Measurements from ENCODE around the gene TNIP2. TPM values are rescaled to one million over a fixed set of nuclear protein-coding genes. Genes with fewer than 3 reads are reported as not detected.

TNIP2 gene
- total and polyA plus RNA-seq, 2 experiments from 2014 or later = 42.7 to 50.8 TPM

DNA sequence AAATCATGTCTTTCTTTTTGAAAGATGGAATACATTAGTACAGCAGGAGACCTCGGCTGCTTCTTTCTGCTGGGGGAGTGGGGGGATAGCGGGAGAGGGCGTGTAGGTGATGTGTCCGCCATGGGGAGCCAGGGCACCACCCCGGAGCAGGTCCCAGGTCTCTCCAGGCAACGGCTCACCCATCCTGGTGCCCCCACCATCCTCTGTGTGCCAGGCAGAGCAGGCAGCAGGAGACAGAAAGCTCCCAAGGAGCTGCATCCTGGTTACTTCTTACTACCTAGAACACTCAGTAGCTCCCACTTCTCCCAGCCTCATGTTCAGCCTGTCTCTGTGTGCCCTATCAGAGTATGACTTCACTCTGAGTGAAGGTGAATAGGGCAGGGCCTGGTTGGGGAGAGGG, 23.6 kb downstream of the TNIP2 start:
- Histone ChIP-seq H3K4me3 (no peak overlapping the region), H4K20me1 (ENCODE audit: insufficient read depth, poor library complexity, severe bottlenecking) (no peaks in the 10 kb centered on the region), H3K9me2 (replicated peaks; ENCODE audit: insufficient read depth) (no peaks in the 10 kb centered on the region), H3K79me2 (no peaks in the 10 kb centered on the region), H3K4me1 (ENCODE audit: insufficient read depth) (no peaks in the 10 kb centered on the region), H3K27me3 (no peaks in the 10 kb centered on the region), H3K9me3 (ENCODE audit: low read depth) (no peaks in the 10 kb centered on the region), H3K4me2 (no peak overlapping the region), H2AFZ (no peak overlapping the region), H3K36me3 (replicated peaks; ENCODE audit: insufficient read depth, low read depth) (no peaks in the 10 kb centered on the region), H3K27ac (no peak overlapping the region)
- TF ChIP-seq EZH2phosphoT487 (IDR thresholded peaks at IDR 0.05; ENCODE audit: low read depth, severe bottlenecking, unreplicated experiment) (no peak), EZH2 (IDR thresholded peaks at IDR 0.05; ENCODE audit: borderline replicate concordance) (no peak)
- TF ChIP-seq, protein P1, sequence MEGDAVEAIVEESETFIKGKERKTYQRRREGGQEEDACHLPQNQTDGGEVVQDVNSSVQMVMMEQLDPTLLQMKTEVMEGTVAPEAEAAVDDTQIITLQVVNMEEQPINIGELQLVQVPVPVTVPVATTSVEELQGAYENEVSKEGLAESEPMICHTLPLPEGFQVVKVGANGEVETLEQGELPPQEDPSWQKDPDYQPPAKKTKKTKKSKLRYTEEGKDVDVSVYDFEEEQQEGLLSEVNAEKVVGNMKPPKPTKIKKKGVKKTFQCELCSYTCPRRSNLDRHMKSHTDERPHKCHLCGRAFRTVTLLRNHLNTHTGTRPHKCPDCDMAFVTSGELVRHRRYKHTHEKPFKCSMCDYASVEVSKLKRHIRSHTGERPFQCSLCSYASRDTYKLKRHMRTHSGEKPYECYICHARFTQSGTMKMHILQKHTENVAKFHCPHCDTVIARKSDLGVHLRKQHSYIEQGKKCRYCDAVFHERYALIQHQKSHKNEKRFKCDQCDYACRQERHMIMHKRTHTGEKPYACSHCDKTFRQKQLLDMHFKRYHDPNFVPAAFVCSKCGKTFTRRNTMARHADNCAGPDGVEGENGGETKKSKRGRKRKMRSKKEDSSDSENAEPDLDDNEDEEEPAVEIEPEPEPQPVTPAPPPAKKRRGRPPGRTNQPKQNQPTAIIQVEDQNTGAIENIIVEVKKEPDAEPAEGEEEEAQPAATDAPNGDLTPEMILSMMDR (IDR thresholded peaks at IDR 0.05; ENCODE audit: poor library complexity) = no peak
- 94% methylated on average over 6 of the region's 6 CpGs for WGBS (ENCODE audit: low lambda C conversion rate, missing lambda C conversion rate)
- no peak for DNase-seq (ENCODE audit: low spot score)

DNA sequence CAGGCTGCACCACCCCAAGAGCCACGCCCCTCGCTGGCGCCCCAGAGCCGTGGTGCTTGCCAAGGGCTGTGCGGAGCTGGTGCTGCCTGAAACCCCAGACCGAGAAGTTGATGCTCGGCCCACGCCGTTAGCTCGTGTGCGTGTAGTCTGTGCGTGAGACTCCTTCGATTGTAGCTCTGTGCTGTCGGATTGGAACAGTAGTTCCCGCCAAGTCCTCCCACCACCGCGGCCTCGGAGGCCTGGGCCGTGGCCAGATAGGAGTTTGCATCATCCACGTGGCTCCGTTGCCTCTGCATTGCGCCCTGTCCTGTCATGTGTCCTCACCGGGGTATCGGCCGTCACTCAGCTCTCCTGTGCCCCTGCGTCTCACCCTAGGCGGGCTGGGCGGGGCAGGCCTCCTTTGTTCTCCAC, 24.2 kb downstream of the TNIP2 start:
- no peak for DNase-seq (ENCODE audit: low spot score)
- TF ChIP-seq EZH2 (IDR thresholded peaks at IDR 0.05; ENCODE audit: borderline replicate concordance) = no peak
- no peak for TF ChIP-seq EZH2phosphoT487 (IDR thresholded peaks at IDR 0.05; ENCODE audit: low read depth, severe bottlenecking, unreplicated experiment)
- Histone ChIP-seq H3K4me3 (no peak overlapping the region), H3K36me3 (replicated peaks; ENCODE audit: insufficient read depth, low read depth) (no peaks in the 10 kb centered on the region), H2AFZ (no peak overlapping the region), H3K27ac (no peak overlapping the region), H3K4me2 (no peak overlapping the region), H3K27me3 (no peaks in the 10 kb centered on the region), H3K4me1 (ENCODE audit: insufficient read depth) (no peaks in the 10 kb centered on the region), H3K9me2 (replicated peaks; ENCODE audit: insufficient read depth) (no peaks in the 10 kb centered on the region), H3K79me2 (no peaks in the 10 kb centered on the region), H3K9me3 (ENCODE audit: low read depth) (no peaks in the 10 kb centered on the region), H4K20me1 (ENCODE audit: insufficient read depth, poor library complexity, severe bottlenecking) (no peaks in the 10 kb centered on the region)
- 99% methylated on average over 27 of the region's 28 CpGs for WGBS (ENCODE audit: low lambda C conversion rate, missing lambda C conversion rate)

DNA sequence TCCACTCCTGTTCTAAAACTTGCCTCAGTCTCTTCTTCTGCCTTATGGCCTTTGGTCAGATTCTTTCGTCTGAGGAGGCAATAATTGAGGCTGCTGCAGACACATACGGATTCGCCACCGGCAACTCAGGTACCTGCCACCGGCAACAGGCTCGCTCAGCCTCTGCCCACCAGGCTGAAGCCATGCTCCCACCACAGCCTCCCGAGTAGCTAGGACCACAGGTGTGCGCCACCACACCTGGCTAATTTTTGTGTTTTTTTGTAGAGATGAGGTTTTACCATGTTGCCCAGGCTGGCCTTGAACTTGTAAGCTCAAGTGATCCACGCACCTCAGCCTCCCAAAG, 26.6 kb downstream of the TNIP2 start:
- H3K9me2 ChIP-seq (replicated peaks; ENCODE audit: insufficient read depth) = no peaks in the 10 kb centered on the region
- no peaks in the 10 kb centered on the region for H3K79me2 ChIP-seq
- no peaks in the 10 kb centered on the region for H3K4me1 ChIP-seq (ENCODE audit: insufficient read depth)
- H3K27ac ChIP-seq = no peak overlapping the region
- no peak for DNase-seq (ENCODE audit: low spot score)
- H3K4me3 ChIP-seq = no peak overlapping the region
- no peaks in the 10 kb centered on the region for H4K20me1 ChIP-seq (ENCODE audit: insufficient read depth, poor library complexity, severe bottlenecking)
- WGBS (ENCODE audit: low lambda C conversion rate, missing lambda C conversion rate) = 97% methylated on average over 9 of the region's 9 CpGs
- H3K4me2 ChIP-seq = no peak overlapping the region
- H3K9me3 ChIP-seq (ENCODE audit: low read depth) = no peaks in the 10 kb centered on the region
- H2AFZ ChIP-seq = no peak overlapping the region
- no peaks in the 10 kb centered on the region for H3K36me3 ChIP-seq (replicated peaks; ENCODE audit: insufficient read depth, low read depth)
- TF ChIP-seq EZH2 (IDR thresholded peaks at IDR 0.05; ENCODE audit: borderline replicate concordance) = no peak
- TF ChIP-seq, protein P1 (IDR thresholded peaks at IDR 0.05; ENCODE audit: poor library complexity) = no peak
- no peak for TF ChIP-seq EZH2phosphoT487 (IDR thresholded peaks at IDR 0.05; ENCODE audit: low read depth, severe bottlenecking, unreplicated experiment)
- no peaks in the 10 kb centered on the region for H3K27me3 ChIP-seq

DNA sequence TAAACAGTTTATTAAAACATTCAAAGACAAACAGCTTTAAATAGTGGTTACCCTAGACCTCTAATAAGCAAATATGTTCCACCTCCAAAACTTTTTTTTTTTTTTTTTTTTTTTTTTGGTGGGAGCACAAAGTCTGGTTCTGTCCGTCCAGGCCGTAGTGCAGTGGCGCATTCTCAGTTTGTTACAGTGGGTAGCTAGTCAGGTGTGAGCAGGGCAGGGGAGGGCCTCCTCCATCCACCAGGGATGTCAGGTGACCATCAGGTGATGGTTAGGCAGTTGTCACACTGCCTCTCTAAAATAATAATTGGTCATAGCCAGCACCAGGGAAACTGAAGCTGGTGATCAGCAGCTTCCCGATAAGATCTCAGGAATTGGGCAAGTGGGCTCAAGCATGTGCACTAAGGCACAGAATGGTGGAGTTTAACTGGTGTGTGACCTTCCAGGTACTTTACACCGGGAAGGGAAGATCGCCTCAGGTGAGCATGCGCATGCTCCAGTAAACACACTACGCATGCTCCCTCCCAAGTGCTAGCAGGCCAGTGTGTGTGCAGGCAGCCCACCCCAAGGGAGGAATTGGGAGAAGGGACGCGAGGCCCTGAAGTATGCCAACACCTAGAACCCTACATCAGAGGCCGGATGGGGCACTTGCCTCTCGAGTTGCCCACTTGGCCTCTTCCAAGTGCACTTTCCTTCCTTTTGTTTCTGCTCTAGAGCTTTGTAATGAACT, 27.2 kb downstream of the TNIP2 start:
- Histone ChIP-seq H3K79me2 (no peaks in the 10 kb centered on the region), H3K27me3 (no peaks in the 10 kb centered on the region), H3K4me3 (no peak overlapping the region), H2AFZ (no peak overlapping the region), H3K9me2 (replicated peaks; ENCODE audit: insufficient read depth) (no peaks in the 10 kb centered on the region), H3K4me1 (ENCODE audit: insufficient read depth) (no peaks in the 10 kb centered on the region), H3K4me2 (no peak overlapping the region), H4K20me1 (ENCODE audit: insufficient read depth, poor library complexity, severe bottlenecking) (no peaks in the 10 kb centered on the region), H3K36me3 (replicated peaks; ENCODE audit: insufficient read depth, low read depth) (no peaks in the 10 kb centered on the region), H3K9me3 (ENCODE audit: low read depth) (no peaks in the 10 kb centered on the region), H3K27ac (no peak overlapping the region)
- TF ChIP-seq, protein P1 (IDR thresholded peaks at IDR 0.05; ENCODE audit: poor library complexity) = no peak
- TF ChIP-seq EZH2 (IDR thresholded peaks at IDR 0.05; ENCODE audit: borderline replicate concordance) (no peak), EZH2phosphoT487 (IDR thresholded peaks at IDR 0.05; ENCODE audit: low read depth, severe bottlenecking, unreplicated experiment) (no peak)
- DNase-seq (ENCODE audit: low spot score) = no peak
- 99% methylated on average over 12 of the region's 12 CpGs for WGBS (ENCODE audit: low lambda C conversion rate, missing lambda C conversion rate)

Measured in hepatocyte (in vitro differentiated cells).